ENCODE data around the gene TMEM18. TPM values are rescaled to one million over a fixed set of nuclear protein-coding genes. Genes with fewer than 3 reads are reported as not detected.

The TMEM18 gene
- total RNA-seq, 1 donor from 2014 or later = 37.1 TPM

DNA sequence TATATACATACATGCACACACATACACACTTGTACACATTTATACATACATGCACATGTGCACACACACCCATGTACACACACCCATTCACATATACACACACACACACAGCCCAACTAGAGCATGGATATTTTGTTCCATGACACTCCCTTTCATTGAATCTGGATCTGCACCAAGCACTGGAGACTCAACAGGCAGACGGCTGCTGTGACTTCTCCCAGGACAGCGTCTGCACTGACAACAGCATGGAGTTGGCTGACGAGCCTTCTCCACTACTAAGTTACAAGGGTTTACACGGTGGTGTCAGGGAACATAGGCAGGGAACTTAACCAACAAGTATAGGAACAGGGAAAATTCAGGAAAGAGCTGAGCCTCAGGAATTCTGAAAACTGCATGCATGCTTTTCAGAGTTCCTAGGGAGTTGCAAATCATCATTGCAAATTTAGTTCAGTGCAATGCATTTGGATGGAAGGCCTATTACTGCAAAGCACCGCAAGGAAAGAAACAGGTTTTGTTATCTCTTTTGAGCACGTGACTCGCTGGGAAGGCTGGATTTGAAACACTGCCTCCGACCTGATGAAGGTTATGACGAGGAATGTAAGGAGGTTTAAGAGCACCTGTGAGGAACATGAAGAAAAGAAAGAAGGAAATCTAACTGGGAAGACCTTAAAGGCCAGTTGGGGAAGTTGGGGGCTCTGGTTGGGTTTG, 35.9 kb downstream of the TMEM18 start:
- Mint-ChIP-seq H3K9me3 (no peaks in the 10 kb centered on the region), H3K27ac (no peak overlapping the region), H3K4me1 (peaks cover 4% of the 10 kb centered on the region), H3K36me3 (no peaks in the 10 kb centered on the region), H3K27me3 (ENCODE audit: low read depth) (peaks cover 30% of the 10 kb centered on the region), H3K4me3 (no peak overlapping the region)
- TF ChIP-seq CTCF (IDR thresholded peaks at IDR 0.05; ENCODE audit: unreplicated experiment) = no peak
- DNase-seq (ENCODE audit: low spot score in 2 of 2, unreplicated experiment in 2 of 2) = no peak

GRCh38 chr2:639703-640102, 37.5 kb downstream of the TMEM18 start:
- Mint-ChIP-seq H3K27me3 (ENCODE audit: low read depth) (peaks cover 17% of the 10 kb centered on the region), H3K4me1 (peaks cover 4% of the 10 kb centered on the region), H3K9me3 (no peaks in the 10 kb centered on the region), H3K27ac (no peak overlapping the region), H3K36me3 (no peaks in the 10 kb centered on the region), H3K4me3 (no peak overlapping the region)
- no peak for DNase-seq (ENCODE audit: low spot score in 2 of 2, unreplicated experiment in 2 of 2)
- TF ChIP-seq CTCF (IDR thresholded peaks at IDR 0.05; ENCODE audit: unreplicated experiment) = no peak

DNA sequence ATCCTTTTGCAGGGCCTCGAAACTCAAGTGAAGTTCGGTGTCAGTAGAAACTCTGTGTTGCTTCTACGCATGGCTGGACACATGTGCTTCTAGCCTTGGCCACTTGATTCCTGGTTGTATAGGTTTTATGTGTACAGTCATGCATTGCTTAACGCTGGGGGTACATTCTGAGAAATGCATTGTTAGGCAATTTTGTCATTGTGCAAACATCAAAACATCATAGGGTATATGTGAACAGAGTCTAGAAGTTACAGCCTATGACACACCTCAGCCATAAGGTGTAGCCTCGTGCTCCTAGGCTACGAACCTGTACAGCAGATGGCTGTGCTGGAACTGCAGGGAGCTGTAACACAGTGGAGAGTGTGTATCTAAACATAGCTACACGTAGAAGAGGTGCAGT, 39.4 kb downstream of the TMEM18 start:
- H3K36me3 Mint-ChIP-seq = no peaks in the 10 kb centered on the region
- no peak for DNase-seq (ENCODE audit: low spot score in 2 of 2, unreplicated experiment in 2 of 2)
- peaks cover 4% of the 10 kb centered on the region for H3K9me3 Mint-ChIP-seq
- peaks cover 9% of the 10 kb centered on the region for H3K27me3 Mint-ChIP-seq (ENCODE audit: low read depth)
- H3K4me1 Mint-ChIP-seq = peaks cover 4% of the 10 kb centered on the region
- no peak overlapping the region for H3K27ac Mint-ChIP-seq
- no peak for TF ChIP-seq CTCF (IDR thresholded peaks at IDR 0.05; ENCODE audit: unreplicated experiment)
- H3K4me3 Mint-ChIP-seq = no peak overlapping the region

- DNase-seq (ENCODE audit: low spot score in 2 of 2, unreplicated experiment in 2 of 2) = no peak
- no peak for TF ChIP-seq CTCF (IDR thresholded peaks at IDR 0.05; ENCODE audit: unreplicated experiment)
- H3K4me1 Mint-ChIP-seq = peaks cover 4% of the 10 kb centered on the region
- H3K27me3 Mint-ChIP-seq (ENCODE audit: low read depth) = peaks cover 9% of the 10 kb centered on the region
- H3K36me3 Mint-ChIP-seq = no peaks in the 10 kb centered on the region
- H3K27ac Mint-ChIP-seq = no peak overlapping the region
- H3K9me3 Mint-ChIP-seq = peaks cover 7% of the 10 kb centered on the region
- no peak overlapping the region for H3K4me3 Mint-ChIP-seq
Observed at GRCh38 chr2:637406-637776, 39.8 kb downstream of the TMEM18 start.

DNA sequence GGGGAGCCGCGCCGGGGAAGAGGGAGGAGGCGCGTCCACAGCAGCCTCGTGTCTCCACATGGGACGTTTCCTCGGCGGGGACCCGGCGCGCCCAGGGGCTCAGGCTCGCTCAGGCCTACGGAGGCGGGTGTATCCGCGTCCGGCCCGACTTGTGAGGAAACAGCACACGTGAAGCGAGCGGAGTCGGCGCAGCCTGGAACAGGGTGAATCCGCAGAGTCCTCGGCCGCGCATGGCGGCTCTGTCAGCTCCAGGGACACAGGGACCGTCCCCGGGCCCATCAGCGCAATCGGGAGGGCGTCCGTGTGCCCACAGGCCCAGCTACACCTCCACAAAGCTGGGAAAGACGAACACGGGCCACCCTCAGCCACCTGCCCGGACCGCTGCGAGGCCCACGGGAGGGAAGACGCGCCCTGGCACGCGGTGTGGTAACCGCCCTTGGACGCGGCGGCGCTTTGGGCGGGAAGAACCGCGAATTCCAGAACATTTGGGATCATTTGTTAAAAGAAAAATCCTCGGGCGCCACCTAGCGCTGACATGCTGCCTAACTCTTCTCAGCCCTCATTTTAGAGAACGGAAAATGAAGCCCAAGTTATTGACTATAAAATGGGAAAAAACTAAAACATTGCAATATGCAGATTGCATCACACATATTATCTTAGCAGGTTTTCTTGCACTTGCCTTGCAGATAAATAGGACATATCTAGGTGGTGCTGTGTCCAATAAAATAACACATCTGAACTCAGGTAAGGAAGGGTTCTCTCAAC, 40.4 kb downstream of the TMEM18 start:
- peaks cover 10% of the 10 kb centered on the region for H3K9me3 Mint-ChIP-seq
- no peaks in the 10 kb centered on the region for H3K36me3 Mint-ChIP-seq
- H3K27me3 Mint-ChIP-seq (ENCODE audit: low read depth) = peaks cover 6% of the 10 kb centered on the region
- H3K27ac Mint-ChIP-seq = no peak overlapping the region
- no peak overlapping the region for H3K4me3 Mint-ChIP-seq
- peaks cover 4% of the 10 kb centered on the region for H3K4me1 Mint-ChIP-seq
- peak in 1 of 2 experiments; percentile 67 for DNase-seq (ENCODE audit: low spot score in 2 of 2, unreplicated experiment in 2 of 2)
- TF ChIP-seq CTCF (IDR thresholded peaks at IDR 0.05; ENCODE audit: unreplicated experiment) = peak; percentile 92
